Measurements from ENCODE around the gene PYCR2. TPM values are rescaled to one million over a fixed set of nuclear protein-coding genes. Genes with fewer than 3 reads are reported as not detected.

The PYCR2 gene
- polyA plus RNA-seq, 3 donors: 21.4 to 72.5 (median 26.6) TPM

- 90% methylated on average over 5 of the region's 5 CpGs for WGBS (ENCODE audit: insufficient coverage)
Measured at GRCh38 chr1:225908013-225908640, 15.9 kb downstream of the PYCR2 start.

GRCh38 chr1:225907341-225907740 is 16.7 kb downstream of the PYCR2 start:
- WGBS (ENCODE audit: insufficient coverage): 100% methylated on average over 5 of the region's 7 CpGs
- Histone ChIP-seq H3K79me2 (ENCODE audit: insufficient read depth, low read length) (no peaks in the 10 kb centered on the region), H3K27me3 (ENCODE audit: control insufficient read depth in 2 of 2, insufficient read depth in 2 of 2, low read length in 2 of 2) (no peaks in the 10 kb centered on the region), H3K9me3 (replicated peaks in 1 of 2; ENCODE audit: control insufficient read depth in 1 of 2, insufficient read depth in 1 of 2, low read length in 2 of 2) (no peaks in the 10 kb centered on the region), H3K4me3 (replicated peaks in 1 of 3; ENCODE audit: low read depth in 2 of 3, low read length in 3 of 3) (no peak overlapping the region), H3K4me1 (ENCODE audit: control insufficient read depth in 1 of 2, insufficient read depth in 2 of 2, low read length in 2 of 2) (peaks cover 0 to 6% of the 10 kb centered on the region in 2 donors), H2AFZ (ENCODE audit: insufficient read depth, low read depth, low read length, poor library complexity, severe bottlenecking) (no peak overlapping the region), H4K20me1 (ENCODE audit: insufficient read depth, low read length) (no peaks in the 10 kb centered on the region), H3K36me3 (replicated peaks in 1 of 2; ENCODE audit: control insufficient read depth in 1 of 2, insufficient read depth in 2 of 2, low read length in 2 of 2) (no peaks in the 10 kb centered on the region), H3K9ac (ENCODE audit: insufficient read depth, low read length, poor library complexity, severe bottlenecking) (no peak overlapping the region), H3K27ac (ENCODE audit: low read depth in 1 of 2, low read length in 2 of 2) (no peak overlapping the region), H3K4me2 (replicated peaks; ENCODE audit: extremely low read depth, low read length, poor library complexity, severe bottlenecking) (no peak overlapping the region)
- peaks cover 0 to 2% (median 0%) of the 10 kb centered on the region in 3 donors for H3K27me3 Mint-ChIP-seq (ENCODE audit: low read depth in 3 of 3)
- H3K36me3 Mint-ChIP-seq: peaks cover 2 to 4% of the 10 kb centered on the region in 2 donors
- no peak for DNase-seq
- intact Hi-C loops (cut with micrococcal nuclease): no loop called here
- TF ChIP-seq, protein P1, sequence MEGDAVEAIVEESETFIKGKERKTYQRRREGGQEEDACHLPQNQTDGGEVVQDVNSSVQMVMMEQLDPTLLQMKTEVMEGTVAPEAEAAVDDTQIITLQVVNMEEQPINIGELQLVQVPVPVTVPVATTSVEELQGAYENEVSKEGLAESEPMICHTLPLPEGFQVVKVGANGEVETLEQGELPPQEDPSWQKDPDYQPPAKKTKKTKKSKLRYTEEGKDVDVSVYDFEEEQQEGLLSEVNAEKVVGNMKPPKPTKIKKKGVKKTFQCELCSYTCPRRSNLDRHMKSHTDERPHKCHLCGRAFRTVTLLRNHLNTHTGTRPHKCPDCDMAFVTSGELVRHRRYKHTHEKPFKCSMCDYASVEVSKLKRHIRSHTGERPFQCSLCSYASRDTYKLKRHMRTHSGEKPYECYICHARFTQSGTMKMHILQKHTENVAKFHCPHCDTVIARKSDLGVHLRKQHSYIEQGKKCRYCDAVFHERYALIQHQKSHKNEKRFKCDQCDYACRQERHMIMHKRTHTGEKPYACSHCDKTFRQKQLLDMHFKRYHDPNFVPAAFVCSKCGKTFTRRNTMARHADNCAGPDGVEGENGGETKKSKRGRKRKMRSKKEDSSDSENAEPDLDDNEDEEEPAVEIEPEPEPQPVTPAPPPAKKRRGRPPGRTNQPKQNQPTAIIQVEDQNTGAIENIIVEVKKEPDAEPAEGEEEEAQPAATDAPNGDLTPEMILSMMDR (IDR thresholded peaks at IDR 0.05): no peak
- peak overlapping the region in 2 of 7 donors; percentile 23 to 30 for H3K27ac Mint-ChIP-seq
- no peaks in the 10 kb centered on the region for H3K4me1 Mint-ChIP-seq
- H3K9me3 Mint-ChIP-seq: peaks cover 0 to 3% (median 0%) of the 10 kb centered on the region in 7 donors
- H3K4me3 Mint-ChIP-seq: no peak overlapping the region

More at GRCh38 chr1:225908013-225908640, 15.9 kb downstream of the PYCR2 start:
- Histone ChIP-seq H3K4me3 (replicated peaks in 1 of 3; ENCODE audit: low read depth in 2 of 3, low read length in 3 of 3) (no peak overlapping the region), H3K9ac (ENCODE audit: insufficient read depth, low read length, poor library complexity, severe bottlenecking) (no peak overlapping the region), H3K9me3 (replicated peaks in 1 of 2; ENCODE audit: control insufficient read depth in 1 of 2, insufficient read depth in 1 of 2, low read length in 2 of 2) (no peaks in the 10 kb centered on the region), H3K4me2 (replicated peaks; ENCODE audit: extremely low read depth, low read length, poor library complexity, severe bottlenecking) (no peak overlapping the region), H3K79me2 (ENCODE audit: insufficient read depth, low read length) (no peaks in the 10 kb centered on the region), H3K36me3 (replicated peaks in 1 of 2; ENCODE audit: control insufficient read depth in 1 of 2, insufficient read depth in 2 of 2, low read length in 2 of 2) (peaks cover 2 to 6% of the 10 kb centered on the region in 2 donors), H4K20me1 (ENCODE audit: insufficient read depth, low read length) (no peaks in the 10 kb centered on the region), H3K27ac (ENCODE audit: low read depth in 1 of 2, low read length in 2 of 2) (no peak overlapping the region), H3K4me1 (ENCODE audit: control insufficient read depth in 1 of 2, insufficient read depth in 2 of 2, low read length in 2 of 2) (peaks cover 0 to 6% of the 10 kb centered on the region in 2 donors), H3K27me3 (ENCODE audit: control insufficient read depth in 2 of 2, insufficient read depth in 2 of 2, low read length in 2 of 2) (no peaks in the 10 kb centered on the region), H2AFZ (ENCODE audit: insufficient read depth, low read depth, low read length, poor library complexity, severe bottlenecking) (no peak overlapping the region)
- Mint-ChIP-seq H3K4me1 (no peaks in the 10 kb centered on the region), H3K9me3 (peaks cover 0 to 3% (median 0%) of the 10 kb centered on the region in 7 donors), H3K4me3 (no peak overlapping the region), H3K27me3 (ENCODE audit: low read depth in 3 of 3) (peaks cover 0 to 2% (median 0%) of the 10 kb centered on the region in 3 donors), H3K36me3 (peaks cover 5 to 11% of the 10 kb centered on the region in 2 donors), H3K27ac (peak overlapping the region in 1 of 7 donors; percentile 23)
- TF ChIP-seq, protein P1 (IDR thresholded peaks at IDR 0.05): no peak
- intact Hi-C loops (cut with micrococcal nuclease): no loop called here
- no peak for DNase-seq
